DMS53 treated with DMSO at 0.1 percent for 48 hours (cell line): ENCODE data around the gene PARM1.
A peak's percentile ranks its signal among the peaks of the same experiment; 100 is the strongest.

Experiments
- DNase-seq: peaks from one replicate; lab custom pipeline; 2025; ENCODE audit not compliant: unreplicated experiment; lab: John Stamatoyannopoulos, UW

Gene PARM1

DNA sequence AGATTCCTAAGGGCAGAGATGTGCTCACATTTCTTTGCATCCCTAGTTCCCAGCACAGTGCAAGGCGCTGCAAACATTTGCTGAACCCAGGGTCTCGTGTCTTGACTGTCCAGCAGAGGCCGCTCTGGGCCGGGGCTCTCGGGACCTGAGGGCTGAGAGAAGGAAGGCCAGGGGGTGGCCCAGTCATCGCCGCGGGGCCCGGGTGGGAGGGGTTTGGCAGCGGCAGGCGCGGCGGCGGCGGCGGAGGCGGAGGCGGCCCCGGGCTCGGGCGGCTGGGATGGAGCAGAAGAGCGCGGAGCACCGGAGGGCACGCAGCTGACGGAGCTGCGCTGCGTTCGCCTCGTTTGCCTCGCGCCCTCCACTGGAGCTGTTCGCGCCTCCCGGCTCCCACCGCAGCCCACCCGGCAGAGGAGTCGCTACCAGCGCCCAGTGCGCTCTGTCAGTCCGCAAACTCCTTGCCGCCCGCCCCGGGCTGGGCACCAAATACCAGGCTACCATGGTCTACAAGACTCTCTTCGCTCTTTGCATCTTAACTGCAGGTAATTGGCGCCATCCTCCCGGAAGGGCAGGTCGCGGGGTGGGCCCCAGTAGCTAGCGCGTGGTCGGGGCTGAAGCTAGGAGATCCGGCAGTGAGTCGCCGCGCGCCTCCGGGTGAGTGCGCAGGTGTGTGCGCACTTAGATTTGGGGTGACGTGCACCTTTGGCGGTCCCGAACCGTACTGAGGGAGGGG, at the start of gene PARM1:
TSS of gene PARM1 (plus strand) at position 285 of the 730 bp plus-strand sequence. CDS start at position 497, 212 bp downstream.
- peak; percentile 64 for DNase-seq

- DNase-seq = no peak
Observed at GRCh38 chr4:74884266-74884665, 48.6 kb upstream of the PARM1 start.

DNA sequence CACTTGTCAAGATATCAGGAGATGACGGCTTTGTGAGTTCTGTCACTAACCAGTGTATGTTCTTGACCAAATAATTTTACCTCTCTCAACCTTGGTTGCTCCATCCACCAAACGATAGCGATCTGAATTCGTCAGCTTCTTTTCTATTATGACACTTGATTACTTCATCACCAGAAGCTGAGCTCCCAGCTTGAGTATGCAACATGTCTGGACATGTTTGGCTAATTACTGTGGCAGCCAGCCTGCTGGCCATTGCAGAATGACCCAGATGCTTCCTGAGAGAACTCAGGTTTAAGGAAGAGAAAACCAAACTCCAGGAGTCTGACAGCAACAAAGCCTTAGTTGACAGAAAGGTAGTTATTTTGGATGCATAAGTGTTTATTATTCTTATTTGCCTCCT, 46.4 kb upstream of the PARM1 start:
- no peak for DNase-seq

DNA sequence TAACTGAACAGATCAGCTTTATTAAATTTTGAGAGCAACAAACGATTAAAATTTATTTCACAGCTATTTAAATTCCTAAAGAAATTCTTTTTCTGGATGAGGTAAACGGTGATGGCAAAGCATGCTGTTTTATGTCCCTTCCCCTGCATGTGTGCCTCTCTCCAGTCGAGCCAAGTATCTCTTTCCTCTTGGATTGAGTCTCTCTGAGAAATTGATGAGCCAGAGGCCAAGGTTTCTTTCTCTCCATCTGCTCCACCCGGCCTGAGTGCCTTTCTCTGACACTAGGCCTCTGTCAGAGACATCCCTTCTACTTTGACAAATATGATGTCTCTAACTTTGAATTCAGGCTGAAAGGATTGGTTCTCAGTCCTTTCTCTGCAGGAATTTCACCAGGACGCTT, 42.6 kb upstream of the PARM1 start:
- DNase-seq = no peak

- DNase-seq = no peak
Observed at GRCh38 chr4:74891037-74891436, 41.9 kb upstream of the PARM1 start.

GRCh38 chr4:74893171-74893570, 39.7 kb upstream of the PARM1 start:
- DNase-seq = no peak

DNA sequence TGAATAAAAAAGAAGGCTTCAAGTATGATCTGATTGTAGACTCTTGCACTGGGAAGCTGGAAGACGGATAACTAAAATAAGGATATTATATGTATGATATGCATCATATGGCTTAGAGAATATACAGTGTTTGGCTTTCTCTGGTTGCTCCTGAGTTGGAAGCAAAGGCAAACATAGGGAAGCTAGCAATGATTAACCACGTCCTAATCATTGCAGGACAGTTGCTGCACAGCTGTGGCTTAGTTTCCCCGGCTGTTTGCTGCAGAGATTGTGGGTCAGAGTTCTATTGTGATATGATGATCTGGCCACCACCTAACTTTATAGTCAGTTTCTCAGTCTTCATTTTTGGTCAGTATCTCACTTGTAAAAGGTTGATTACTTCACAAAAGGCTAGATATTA, 36.3 kb upstream of the PARM1 start:
- peak; percentile 13 for DNase-seq

DNA sequence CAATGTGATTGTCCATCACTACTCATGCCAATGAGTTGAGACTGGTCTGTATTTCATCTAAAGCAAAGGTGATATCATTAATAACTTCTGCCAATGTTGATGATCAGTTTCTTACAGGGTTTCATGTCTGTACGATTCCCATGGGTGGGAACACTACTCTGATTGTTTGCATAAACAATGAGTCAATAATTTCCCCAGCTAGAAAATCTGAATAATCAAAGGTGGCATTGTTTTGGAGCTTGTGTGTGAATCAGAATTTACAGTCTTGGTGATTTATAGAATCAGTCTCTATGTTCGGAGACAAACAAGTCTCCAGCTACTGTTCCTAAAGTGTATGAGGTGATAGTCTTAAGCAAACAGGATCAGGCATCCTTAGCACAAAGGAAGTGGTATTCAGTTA, 35.5 kb upstream of the PARM1 start:
- DNase-seq = no peak

DNA sequence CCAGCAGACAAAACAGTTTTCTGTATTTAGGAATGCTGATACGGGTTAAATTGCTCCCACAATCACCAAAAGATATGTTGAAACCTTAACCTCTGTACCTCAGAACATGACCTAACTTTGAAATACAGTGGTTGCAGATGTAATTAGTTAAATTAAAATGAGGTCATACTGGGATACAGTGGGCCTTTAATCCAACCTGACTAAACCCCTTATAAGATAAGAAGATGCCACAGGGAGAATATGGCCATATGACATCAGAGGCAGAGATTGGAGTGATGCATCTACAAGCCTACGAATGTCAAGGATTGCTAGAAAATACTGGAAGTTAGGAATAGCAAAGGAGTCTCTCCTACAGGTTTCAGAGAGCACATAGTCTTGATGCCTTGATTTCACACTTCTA, 32.1 kb upstream of the PARM1 start:
- DNase-seq = no peak

- DNase-seq = no peak
Observed at GRCh38 chr4:74904509-74905065, 28.3 kb upstream of the PARM1 start.

DNA sequence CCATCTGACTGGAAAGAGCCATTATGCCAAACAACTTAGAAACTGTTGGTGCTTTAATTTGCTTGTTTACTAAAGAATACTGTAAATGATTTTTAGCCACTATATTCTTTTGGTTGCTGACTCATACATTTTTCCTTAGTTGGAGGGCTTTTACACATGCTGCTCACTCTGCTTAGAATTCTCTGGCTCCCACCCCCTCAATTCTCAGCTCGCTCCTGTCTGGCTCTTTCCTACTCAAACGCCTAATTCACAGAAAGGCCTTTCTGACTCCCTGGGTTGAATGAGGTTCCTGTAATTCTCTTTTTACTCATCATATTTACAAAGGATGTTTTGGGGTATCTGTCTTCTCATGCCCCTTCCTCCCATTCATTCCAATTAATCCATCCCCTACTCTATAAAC, 26.1 kb upstream of the PARM1 start:
- no peak for DNase-seq

DNA sequence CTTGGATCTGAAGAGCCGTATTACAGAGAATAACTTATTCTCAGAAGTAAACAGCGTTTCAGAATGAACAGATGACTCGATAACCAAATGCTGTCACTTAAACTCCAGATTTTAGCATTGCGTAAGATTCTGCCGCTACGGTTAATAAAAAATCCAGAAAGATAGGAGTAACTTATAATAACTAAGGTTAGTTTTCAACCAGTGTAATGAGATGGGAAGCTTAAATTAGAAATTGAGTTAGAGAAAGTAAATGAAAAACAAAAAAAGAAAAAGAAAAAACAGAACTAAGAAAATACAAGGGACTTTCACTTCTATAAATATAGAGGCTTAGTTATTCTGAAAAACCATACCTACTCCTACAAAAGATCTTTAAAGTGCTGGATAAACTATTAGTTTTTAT, 13.1 kb upstream of the PARM1 start:
- DNase-seq = no peak

GRCh38 chr4:74920704-74921103, 12.2 kb upstream of the PARM1 start:
- DNase-seq = no peak

DNA sequence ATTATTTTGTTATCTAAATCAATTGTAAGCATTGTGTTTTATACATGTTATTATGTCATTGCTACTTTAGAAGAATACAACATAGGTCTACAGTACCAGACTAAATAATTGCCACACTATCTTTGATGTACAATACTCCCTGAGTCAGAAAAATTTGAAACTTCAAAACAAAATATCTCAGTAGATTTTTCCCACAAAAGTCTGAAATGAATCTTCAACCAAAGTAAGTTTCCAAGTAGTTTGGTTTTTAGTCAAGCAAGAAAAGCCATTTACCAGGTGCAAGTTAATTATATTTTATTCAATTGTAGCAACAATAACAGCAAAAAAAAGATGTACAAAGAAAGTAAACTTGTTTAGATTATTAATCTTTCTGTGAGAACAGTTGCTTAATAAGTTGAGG, 11.4 kb upstream of the PARM1 start:
- no peak for DNase-seq

GRCh38 chr4:74926007-74926406, 6.9 kb upstream of the PARM1 start:
- no peak for DNase-seq

DNA sequence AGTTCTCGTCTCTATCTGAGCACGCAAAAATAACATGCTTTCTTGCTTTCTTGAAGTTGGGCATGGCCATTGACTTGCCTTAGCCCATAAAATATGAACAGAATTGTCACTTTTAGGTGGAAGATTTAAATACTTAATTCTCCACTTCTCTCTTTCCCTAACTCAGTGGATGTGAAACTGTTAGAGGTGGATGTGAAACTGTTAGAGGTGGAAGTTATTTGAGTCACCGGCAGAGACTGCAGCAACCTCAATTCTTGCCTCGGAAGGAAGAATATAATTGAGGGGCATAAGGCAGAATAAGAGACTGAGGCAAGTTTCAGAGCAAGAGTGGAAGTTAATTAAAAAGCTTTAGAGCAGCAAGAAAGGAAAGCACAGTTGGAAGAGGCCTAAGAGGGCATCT, 2.8 kb upstream of the PARM1 start:
- DNase-seq = no peak

GRCh38 chr4:74931376-74931775, 1.5 kb upstream of the PARM1 start:
- no peak for DNase-seq

DNA sequence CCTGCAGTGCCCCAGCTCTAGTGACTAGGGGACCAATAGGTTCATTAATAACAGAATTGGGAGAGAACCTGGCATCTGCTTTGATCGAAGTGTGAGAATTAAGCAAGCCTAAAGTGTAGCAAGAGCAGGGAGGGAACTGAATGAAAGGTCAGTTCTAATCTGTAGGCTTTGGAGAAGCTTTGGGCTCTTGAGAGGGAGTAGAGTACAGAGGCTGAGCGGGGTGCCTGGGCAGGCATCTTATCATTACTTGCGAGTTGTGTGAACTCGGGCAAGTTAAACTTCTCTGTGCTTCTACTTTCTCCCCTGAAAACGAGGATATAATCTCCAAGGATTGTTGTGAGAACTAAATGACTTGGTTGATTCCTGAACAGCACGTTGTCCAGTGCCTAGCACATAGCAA, 906 bp upstream of the PARM1 start:
- DNase-seq = no peak

- peak; percentile 23 for DNase-seq
Observed at GRCh38 chr4:74933562-74934015, 673 bp downstream of the PARM1 start.

- DNase-seq = peak; percentile 55
Observed at GRCh38 chr4:74934016-74934831, 1.3 kb downstream of the PARM1 start.

GRCh38 chr4:74934888-74935287, 2.0 kb downstream of the PARM1 start:
- peak; percentile 9 for DNase-seq

GRCh38 chr4:74941123-74941522, 8.2 kb downstream of the PARM1 start:
- no peak for DNase-seq
